ENCODE measurements around the gene NSRP1. TPM values are rescaled to one million over a fixed set of nuclear protein-coding genes. Genes with fewer than 3 reads are reported as not detected.

NSRP1 gene
- total and polyA plus RNA-seq, 2 of the 8 experiments (the other 6 are each of a cell fraction or from before 2014, with no cell fraction given): 6.1 to 22.4 TPM

- Histone ChIP-seq H4K91ac (replicated peaks; ENCODE audit: insufficient read length, low read length) (no peak overlapping the region), H3K79me1 (ENCODE audit: low read depth, low read length) (no peaks in the 10 kb centered on the region), H3K4me3 (ENCODE audit: extremely low read depth in 1 of 4, insufficient read depth in 2 of 4, low read depth in 3 of 4, low read length in 4 of 4) (no peak overlapping the region), H3K4ac (replicated peaks; ENCODE audit: insufficient read length, low read depth, low read length) (no peak overlapping the region), H3K56ac (replicated peaks; ENCODE audit: insufficient read length, low read depth, low read length) (no peak overlapping the region), H2BK5ac (ENCODE audit: low read depth, low read length) (no peak overlapping the region), H3K18ac (ENCODE audit: extremely low read depth, low read length) (no peak overlapping the region), H2AFZ (ENCODE audit: low read length) (no peak overlapping the region), H4K20me1 (replicated peaks in 1 of 2; ENCODE audit: control insufficient read depth in 1 of 2, insufficient read depth in 2 of 2, low read length in 2 of 2) (no peaks in the 10 kb centered on the region), H3K4me1 (replicated peaks in 1 of 4; ENCODE audit: control insufficient read depth in 3 of 4, insufficient read depth in 4 of 4, low read length in 3 of 4) (no peaks in the 10 kb centered on the region), H4K8ac (ENCODE audit: extremely low read depth, insufficient read depth, low read length) (no peak overlapping the region), H3K23me2 (ENCODE audit: low read depth, low read length) (no peaks in the 10 kb centered on the region; the same call in 1 of the 2 replicates), H2AK5ac (ENCODE audit: low read depth, low read length) (no peak overlapping the region), H2BK12ac (ENCODE audit: low read depth, low read length) (no peak overlapping the region), H3K23ac (ENCODE audit: insufficient read length) (no peak overlapping the region), H3K9ac (replicated peaks in 1 of 4; ENCODE audit: extremely low read depth in 1 of 4, low read depth in 3 of 4, low read length in 3 of 4) (no peak overlapping the region), H3K27me3 (replicated peaks in 1 of 4; ENCODE audit: control insufficient read depth in 3 of 4, extremely low read depth in 1 of 4, insufficient read depth in 3 of 4, low read length in 3 of 4) (no peaks in the 10 kb centered on the region), H3K9me3 (ENCODE audit: insufficient read depth in 2 of 2, low read depth in 1 of 2, low read length in 1 of 2) (no peaks in the 10 kb centered on the region), H4K5ac (ENCODE audit: insufficient read length, low read depth, low read length) (no peak overlapping the region), H2BK120ac (replicated peaks; ENCODE audit: low read depth, low read length) (no peak overlapping the region), H3K36me3 (ENCODE audit: control insufficient read depth in 2 of 4, insufficient read depth in 4 of 4, low read length in 3 of 4) (no peaks in the 10 kb centered on the region), H3K27ac (ENCODE audit: low read depth, low read length) (no peak overlapping the region), H3K14ac (ENCODE audit: insufficient read length) (no peak overlapping the region), H2BK15ac (ENCODE audit: low read length) (no peak overlapping the region), H3K79me2 (ENCODE audit: control insufficient read depth in 1 of 2, insufficient read depth in 2 of 2, low read length in 2 of 2) (no peaks in the 10 kb centered on the region), H2BK20ac (ENCODE audit: low read length) (no peak overlapping the region), H3K4me2 (ENCODE audit: insufficient read depth in 1 of 2, low read depth in 2 of 2, low read length in 2 of 2) (no peak overlapping the region)
- POLR2A ChIA-PET (ENCODE audit: partially characterized antibody): no interaction called here
- no peak for TF ChIP-seq BCL11A (IDR thresholded peaks at IDR 0.05; ENCODE audit: low read depth in 2 of 2, low read length in 2 of 2)
- no peak for TF ChIP-seq CREB1 (IDR thresholded peaks at IDR 0.05)
- 74% methylated on average over 3 of the region's 3 CpGs; no CpG with 5 or more reads in 1 of the 2 experiments for WGBS, 2 experiments (ENCODE audit: extremely low coverage in 1 of 2, insufficient coverage in 1 of 2, insufficient read length in 1 of 2, insufficient replicate concordance in 2 of 2, low coverage in 1 of 2, low lambda C conversion rate in 2 of 2, missing lambda C conversion rate in 1 of 2)
- FAIRE-seq: no peak
- DNase-seq (ENCODE audit: low read depth in 1 of 2, low spot score in 2 of 2): no peak
- CTCF ChIA-PET (ENCODE audit: partially characterized antibody): interaction anchor here (0.7 kb wide), 1 partner anchor 289 kb away, joined by 3 read pairs; no protein-coding TSS in a partner anchor
Observed at GRCh38 chr17:30208214-30208613, 91.6 kb downstream of the NSRP1 start.
